GM18507 (cell line): ENCODE results near the gene CDC45.
"Not testable (repeated sequence)": the region's sequence is repeated elsewhere in the genome, so short reads cannot be mapped to it uniquely, and the experiment has no call there.

Experiments used
- DNase-seq: peaks from one replicate; pipeline ENCODE4 v3.0.0; 2011; ENCODE audit warnings: low read depth; ENCODE audit not compliant: insufficient read length; ENCODE audit errors: extremely low spot score
- FAIRE-seq: peaks from 2 replicates; lab custom pipeline; 2011; peaks lifted over from hg19 to GRCh38; lab: Jason Lieb, UNC

Gene CDC45, protein sequence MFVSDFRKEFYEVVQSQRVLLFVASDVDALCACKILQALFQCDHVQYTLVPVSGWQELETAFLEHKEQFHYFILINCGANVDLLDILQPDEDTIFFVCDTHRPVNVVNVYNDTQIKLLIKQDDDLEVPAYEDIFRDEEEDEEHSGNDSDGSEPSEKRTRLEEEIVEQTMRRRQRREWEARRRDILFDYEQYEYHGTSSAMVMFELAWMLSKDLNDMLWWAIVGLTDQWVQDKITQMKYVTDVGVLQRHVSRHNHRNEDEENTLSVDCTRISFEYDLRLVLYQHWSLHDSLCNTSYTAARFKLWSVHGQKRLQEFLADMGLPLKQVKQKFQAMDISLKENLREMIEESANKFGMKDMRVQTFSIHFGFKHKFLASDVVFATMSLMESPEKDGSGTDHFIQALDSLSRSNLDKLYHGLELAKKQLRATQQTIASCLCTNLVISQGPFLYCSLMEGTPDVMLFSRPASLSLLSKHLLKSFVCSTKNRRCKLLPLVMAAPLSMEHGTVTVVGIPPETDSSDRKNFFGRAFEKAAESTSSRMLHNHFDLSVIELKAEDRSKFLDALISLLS

DNA sequence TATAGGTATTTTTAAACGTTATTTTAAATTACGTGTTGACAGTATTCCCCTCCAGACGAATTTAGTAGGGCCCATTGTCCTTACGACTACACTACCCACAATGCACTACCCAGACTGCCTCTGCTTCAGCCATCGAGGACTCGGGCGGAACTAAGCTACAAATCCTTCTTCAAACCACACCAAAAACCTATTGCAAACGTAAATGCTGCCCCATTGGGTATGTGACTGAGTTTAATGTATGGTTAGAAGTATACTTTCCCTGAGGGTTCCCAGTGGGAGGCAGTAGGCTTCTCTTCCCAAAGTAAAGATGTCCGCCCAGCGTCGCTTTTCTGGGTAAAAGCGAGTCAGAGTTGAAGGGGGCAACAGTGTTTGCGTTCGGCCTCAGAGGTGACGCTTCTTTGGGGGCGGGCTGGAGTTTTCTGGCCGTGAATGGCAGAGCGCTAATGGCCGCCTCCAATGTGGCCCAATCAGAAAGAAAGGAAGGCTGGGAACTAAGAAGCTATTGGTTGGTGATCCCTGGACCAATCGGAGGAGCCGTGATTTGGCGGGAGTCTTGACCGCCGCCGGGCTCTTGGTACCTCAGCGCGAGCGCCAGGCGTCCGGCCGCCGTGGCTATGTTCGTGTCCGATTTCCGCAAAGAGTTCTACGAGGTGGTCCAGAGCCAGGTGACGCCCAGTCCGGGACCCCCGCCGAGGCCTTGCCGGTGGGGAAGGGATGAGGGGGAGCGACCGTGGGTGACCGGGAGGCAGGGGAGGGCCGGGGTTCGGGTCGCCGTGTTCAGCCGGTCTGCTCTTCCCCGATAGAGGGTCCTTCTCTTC lies at the start of gene CDC45:
CDC45 (plus strand) TSS at position 566 of the 818 bp plus-strand sequence; CDS start at position 615, 49 bp downstream.
- DNase-seq (peak; percentile 93), FAIRE-seq (peak; percentile 95)

DNA sequence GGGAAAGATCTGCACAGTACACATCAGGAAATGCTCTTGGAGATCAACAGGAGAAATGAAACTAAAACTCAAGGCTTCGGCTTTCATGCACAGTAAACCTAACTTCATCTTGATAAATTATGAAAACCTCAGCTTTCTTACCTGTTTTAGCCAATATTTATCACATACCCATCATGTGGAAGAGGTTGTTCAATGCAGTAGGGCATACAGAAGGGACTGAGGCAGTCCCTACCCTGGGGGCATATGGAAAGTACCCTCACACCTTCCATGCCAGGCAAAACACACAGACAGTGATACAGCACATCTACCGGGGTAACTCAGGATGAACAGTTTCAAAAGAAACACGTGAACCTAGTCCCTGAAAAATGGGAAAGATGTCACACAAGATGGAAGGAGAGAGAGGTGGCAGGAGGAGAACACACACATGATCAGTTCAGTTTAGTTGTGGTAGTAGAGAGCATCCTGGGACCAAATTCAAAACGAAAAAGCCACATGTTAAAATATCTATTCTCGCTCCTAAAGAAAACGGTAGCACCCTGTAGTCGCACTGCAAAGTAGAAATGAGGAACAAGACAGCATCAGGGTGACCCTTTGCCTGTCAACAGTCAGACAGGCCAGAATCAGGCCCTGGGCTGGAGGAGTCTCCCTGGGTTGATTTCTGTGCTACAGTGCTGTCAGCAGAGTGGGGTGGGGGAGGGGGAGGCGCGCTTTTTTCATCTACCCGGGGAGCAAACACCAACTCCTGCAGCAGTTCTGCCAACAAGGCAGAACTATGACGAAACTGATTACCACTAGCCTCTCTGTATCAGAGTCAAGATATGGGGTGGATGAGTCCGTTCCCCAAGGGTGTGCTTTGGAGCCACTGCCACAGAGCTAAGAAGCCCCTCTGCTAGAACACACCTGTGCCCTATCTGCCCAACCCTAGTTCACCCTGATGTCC lies 49.5 kb upstream of the CDC45 start:
- FAIRE-seq (peak; percentile 45), DNase-seq (no peak)

DNA sequence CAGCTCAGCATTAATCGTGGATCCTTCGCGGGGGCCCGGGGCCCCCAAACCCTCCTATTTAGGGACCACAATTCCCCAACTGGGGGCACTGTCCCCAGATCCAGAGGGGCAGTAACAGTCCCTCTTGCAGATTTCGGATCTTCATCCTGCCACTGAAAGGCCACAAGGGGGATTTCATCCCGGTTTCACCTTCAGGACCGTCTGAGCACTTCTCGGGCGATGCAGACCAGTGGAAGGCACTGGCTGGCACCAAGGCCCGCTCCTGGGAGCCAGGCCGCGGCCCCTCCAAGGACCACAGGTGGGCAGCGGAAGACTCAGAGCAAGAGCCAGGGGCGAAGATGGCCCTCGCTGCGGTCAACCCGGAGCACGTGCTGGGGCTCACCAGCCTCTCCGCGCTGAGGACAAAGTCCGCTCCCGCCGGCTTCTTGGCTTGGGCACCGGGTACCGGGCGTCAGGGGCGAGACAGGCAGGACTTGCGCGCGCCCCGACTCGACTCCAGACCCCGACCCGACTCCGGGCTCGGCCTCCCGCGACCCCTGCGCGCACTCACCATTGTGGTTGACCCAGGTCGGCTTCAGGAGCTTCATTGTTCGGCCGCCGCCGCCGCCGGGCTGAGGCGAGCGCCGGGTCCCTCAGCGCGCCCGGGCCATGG lies 48.7 kb upstream of the CDC45 start:
- DNase-seq (no peak), FAIRE-seq (no peak)

DNA sequence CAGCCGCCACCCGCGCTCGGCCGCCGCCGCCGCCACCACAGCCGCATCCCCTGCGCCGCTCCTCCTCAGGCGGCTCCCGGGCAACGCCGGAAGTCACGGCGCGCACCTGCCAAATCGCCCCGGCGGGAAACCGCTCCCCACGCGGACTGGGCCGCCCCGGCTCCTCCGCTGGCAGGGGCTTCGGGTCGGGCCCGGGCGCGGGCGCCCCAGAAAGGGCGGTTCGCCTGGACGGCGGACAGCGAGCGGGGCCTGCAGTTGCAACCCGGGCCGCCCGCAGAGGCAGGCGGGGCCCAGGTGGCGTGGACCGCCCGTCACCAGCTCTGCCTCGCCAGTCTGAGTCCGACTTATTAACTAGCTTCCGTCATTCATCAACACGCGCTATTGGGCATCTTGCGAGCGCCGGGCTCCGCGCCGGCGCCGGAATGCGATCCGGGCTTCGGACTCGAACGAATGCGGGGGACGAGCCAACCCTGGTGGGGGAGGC lies 48.0 kb upstream of the CDC45 start, which contains the start of gene HIRA:
HIRA (minus strand) TSS at position 85 of the 484 bp plus-strand sequence. CDS start 257 bp downstream, outside the sequence.
- FAIRE-seq: no peak
- DNase-seq: peak; percentile 69

DNA sequence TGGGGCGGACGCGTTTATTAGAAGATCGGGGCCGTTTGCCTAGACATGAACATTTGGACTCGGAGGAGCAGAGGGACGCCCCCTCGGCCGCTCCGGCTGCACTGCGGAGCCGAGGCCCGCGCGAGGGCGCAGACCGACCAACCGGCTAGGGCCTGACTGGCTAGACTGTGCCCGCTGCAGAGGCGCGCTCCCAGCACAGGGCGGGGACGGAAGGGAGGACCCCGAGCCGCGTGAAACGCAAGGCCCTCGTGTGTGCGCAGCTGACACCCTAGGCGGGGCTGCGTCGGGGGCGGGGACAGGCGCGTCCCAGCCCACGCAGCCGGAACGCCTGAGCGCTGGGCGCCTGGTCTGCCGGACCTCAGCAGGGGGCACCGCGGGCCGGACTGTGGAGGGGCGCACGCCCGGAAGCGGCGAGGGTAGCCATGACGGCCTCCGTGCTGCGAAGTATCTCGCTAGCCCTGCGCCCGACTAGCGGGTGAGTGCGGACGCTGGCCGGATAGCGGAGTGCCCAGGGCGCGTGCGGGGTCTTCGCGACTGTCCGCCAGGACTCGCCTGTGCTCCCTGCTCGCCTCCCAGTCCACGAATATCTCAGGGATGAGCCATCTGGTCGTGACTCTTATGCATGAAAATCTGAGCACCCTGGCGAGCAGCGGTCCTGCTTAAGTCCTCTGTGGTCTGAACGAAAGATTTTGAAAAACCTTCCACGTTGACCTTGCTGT lies 47.4 kb upstream of the CDC45 start, which contains the start of gene MRPL40:
MRPL40 (plus strand) TSS at position 413 of the 719 bp plus-strand sequence; CDS start at position 423, 10 bp downstream.
- FAIRE-seq: peak; percentile 94
- DNase-seq: peak; percentile 88

DNA sequence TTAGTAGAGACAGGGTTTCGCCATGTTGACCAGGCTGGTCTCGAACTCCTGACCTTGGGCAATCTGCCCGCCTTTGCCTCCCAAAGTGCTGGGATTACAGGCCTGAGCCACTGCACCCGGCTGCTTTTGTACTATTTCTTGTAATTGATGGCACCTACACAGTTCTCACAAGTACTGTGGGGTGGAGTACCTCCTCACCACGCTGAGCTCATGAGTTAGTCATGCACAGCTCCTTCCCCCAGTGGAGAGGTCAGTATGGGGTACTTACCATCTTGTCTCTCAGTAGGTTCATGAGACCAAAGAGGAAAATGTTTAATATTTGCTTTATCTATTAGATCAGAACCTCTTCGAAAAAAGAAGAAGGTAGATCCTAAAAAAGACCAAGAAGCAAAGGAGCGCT lies 45.3 kb upstream of the CDC45 start:
- no peak for FAIRE-seq
- DNase-seq: no peak

DNA sequence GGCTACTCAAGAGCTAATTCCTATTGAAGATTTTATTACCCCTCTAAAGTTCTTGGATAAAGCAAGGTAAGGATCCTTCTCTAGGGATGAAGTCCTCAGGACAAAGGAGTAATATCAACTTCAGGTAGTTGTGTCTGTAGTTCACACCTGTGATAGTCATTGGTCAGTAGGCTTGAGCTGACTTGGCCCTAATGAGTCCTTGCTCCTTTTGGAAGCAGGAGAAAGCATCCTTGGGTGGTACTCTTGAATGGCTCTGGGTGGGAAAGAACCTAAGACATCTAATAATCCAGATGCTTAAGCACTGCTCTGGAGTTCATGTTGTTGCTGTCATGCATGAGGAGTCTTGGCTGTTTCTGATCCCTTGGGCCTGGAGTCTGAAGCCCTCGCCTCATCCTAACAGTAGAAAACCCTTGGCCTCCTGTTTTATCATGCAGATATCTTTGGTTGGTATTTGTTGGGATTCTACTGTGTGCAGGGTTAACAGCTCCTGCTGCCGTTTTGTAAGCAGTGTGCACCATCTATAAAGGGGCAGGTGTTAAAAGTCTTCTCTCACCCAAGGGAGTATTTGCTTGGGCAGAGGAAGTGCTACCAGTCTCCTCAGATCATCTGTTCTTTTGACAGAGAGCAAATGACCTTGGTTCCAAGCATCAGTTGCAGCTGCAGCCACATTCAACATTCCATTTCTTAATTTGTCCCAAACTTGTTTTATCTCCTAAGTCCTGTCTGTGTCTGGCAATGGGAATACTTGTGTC lies 44.7 kb upstream of the CDC45 start:
- no peak for FAIRE-seq
- DNase-seq: no peak

DNA sequence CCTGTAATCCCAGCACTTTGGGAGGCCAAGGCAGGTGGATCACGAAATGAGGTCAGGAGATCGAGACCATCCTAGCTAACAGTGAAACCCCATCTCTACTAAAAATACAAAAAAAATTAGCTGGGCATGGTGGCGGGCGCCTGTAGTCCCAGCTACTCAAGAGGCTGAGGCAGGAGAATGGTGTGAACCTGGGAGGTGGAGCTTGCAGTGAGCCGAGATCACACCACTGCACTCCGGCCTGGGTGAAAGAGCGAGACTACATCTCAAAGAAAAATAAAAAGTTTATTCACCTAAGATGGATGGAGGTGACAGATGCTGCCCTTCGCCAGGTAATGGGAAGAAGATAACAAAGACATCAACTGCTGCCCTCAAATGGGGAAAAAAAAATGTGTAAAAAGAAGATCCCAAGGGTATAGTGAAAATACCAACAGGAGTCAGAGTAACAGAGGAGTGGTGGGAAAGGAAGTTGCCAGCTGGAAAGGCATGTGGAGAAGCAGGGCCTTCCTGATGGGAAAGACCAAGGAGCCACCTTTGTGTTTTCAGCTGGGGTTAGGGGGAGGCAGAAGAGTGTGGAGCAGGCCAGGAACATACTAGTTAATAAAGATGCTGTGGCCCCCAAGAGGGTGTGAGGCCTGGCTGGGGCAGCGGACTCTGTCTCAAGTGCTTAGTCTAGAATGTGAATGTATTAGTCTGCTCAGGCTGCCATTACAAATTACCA lies 43.1 kb upstream of the CDC45 start:
- not testable (repeated sequence) for FAIRE-seq, DNase-seq

DNA sequence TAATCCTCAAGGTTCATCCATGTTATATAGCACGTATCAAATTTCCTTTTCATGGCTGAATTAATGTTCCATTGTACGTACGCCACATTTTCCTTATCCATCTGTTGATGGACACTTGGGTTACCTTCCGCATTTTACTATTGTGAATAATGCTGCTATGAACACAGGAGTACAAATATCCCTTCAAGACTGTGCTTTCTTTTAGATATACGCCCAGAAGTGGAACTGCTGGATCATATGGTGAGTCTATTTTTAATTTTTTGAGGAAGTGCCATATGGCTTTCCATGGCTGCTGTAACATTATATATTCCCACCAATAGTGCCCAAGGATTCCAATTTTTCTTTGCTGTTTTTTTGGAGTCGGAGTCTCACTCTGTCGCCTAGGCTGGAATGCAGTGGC lies 41.4 kb upstream of the CDC45 start:
- DNase-seq (no peak), FAIRE-seq (no peak)

DNA sequence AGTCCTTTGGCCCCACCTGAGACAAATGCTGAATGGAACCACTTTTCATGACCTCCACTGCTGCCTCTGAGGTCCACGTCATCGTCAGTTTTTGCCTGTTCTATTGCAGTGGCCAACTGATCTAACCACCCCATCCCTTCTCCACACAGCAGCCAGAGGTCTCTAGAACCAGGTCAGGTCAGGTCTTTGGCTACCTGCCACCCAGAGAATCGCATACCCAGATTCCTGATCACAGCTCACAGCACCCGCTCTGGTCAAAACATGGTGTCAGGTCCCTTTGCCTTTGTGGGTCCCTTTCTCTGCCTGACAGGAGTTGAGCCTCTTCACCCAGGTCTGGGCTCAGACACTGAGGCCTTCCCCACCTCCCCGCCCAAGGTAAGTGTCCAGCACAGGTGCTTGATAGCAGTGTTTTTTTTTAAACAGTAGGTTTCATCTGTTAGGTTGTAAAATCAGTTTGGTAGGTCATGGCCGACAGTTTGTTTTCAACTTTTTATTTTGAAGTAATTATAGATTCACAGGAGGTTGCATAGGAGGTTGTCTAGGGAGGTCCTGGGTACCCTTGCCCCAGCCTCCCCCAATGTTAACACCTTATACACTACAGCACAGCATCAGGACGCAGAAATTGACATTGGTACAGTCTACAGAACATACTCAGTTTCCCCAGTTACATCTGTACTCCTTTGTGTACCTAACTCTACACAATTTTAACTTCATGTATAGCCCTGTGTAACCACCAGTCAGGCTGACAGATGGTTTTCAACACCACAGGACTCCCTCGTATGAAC lies 39.1 kb upstream of the CDC45 start:
- no peak for FAIRE-seq
- DNase-seq: no peak

DNA sequence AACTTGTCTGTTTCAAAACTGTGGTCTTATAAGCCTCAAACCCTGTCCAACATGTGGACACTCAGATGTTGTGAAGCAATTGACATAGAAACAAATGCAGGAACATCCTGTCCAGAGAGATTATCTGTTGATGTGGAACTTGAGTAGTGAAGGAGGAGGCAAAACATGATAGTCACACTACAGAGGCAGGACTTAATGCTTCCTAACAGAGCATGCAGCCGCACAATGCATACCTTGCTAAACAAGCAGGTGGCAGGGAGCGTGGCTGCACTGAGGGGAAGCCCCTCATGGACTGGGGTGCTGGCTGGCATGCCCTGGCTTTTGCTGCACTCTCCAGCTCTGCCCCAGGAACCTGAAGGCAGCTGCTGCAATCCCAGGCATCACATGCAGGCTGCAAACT lies 37.6 kb upstream of the CDC45 start:
- no peak for FAIRE-seq

DNA sequence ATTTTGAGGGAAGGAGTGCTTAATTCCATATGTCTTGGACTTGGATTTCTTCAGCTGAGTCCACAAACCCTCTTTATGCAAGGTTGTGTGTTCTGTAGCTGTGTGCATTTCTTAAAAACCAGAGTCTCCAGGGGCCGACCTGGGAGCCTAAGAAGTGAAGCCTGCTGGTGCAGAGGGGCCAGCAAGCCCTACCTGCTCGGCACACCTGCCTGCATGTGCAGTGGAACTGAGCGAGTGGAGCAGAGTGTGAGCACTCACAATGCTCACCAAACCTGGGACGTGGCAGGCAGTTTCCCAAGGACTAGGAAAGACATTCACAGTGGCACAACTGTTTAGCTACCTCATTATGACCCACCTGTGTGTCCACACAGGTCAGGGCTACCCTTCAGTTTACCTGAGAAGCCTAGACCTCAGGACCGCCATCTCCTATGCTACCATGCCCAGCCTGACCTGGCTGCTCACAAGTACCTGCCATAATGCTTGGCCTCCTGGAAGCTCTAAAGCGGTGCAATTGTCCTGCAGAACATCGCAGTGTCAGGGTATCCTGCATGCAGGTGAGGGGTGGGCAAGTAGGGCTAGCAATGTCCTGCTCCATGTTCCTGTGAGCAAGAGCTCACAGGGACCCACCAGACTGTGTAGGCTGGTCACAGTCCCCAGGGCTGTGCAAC lies 36.0 kb upstream of the CDC45 start:
- DNase-seq: no peak

More for the DNA sequence above, 37.6 kb upstream of the CDC45 start:
- DNase-seq: no peak

DNA sequence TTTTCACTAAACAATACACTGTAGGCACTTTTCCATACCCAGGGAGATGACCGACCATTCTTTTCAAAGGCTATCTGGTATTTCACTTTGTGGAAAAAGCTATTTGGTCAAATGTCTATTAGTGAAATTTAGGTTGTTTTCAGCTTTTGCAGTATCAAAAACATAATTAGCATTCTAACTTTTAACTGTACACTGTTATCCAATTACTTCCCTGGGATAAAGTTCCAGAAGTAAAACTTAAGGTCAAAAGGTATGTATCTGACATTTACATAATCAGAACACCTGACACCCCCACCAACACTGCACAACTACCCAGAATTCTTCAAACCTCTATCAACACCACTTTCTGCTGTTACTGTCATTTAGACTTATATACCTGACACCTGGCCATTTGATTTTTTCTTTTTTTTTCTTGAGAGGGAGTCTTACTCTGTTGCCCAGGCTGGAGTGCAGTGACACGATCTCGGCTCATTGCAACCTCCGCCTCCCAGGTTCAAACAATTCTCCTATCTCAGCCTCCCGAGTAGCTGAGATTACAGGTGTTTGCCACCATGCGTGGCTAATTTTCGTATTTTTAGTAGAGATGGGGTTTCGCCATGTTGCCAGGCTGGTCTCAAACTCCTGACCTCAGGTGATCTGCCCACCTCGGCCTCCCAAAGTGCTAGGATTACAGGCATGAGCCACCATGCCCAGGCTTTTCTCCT lies 34.3 kb upstream of the CDC45 start:
- DNase-seq, FAIRE-seq: not testable (repeated sequence)

More for the DNA sequence above, 36.0 kb upstream of the CDC45 start:
- FAIRE-seq: no peak

DNA sequence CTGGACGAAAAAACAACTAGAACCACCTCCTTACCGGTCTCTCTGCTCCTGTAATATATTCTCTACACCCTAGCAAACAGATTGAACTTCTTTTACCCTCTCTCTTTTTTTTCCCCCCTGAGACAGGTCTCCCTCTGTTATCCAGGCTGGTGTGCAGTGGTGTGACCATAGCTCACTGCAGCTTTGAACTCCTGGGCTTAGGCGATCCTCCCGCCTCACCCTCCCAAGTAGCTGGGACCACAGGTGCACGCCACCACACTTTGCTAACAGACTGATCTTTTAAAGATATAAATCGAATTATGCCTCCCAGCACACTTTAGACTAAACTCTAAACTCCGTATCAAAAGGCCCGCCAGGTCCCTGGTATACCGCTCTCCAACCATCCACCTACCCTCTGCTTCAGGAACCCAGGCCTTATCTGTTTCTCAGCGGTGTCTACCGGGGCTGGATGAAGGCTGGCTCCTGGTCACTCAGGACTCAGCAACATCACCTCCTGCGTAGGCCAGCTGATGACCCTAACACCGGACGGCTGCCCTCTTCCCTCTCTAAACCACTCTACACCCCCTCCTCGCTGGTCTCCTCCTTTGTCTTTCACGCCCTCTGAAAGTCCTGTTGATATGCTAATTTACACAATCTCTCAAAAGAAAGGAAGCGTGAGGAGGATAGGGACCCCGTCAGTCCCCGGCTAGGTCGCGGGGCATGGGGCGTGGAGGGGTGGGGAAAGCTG lies 33.0 kb upstream of the CDC45 start:
- DNase-seq: no peak
- FAIRE-seq: no peak
